GM12878 (cell line): Measurements from ENCODE around the gene NDUFS4. TPM values are rescaled to one million over a fixed set of nuclear protein-coding genes. Genes with fewer than 3 reads are reported as not detected.

Source experiments
- ATF2 ChIP-seq: IDR thresholded peaks from 2 replicates; pipeline ENCODE4 v1.6.1; 2012; ENCODE audit warnings: low read length, inconsistent platforms
- BMI1 ChIP-seq: fragments of 450-650 bp; IDR thresholded peaks from 2 replicates; pipeline ENCODE4 v1.6.1; 2016; ENCODE audit warnings: mild to moderate bottlenecking, moderate library complexity, borderline replicate concordance
- EP300 ChIP-seq, 2 experiments: fragments of 150-350 bp in 1 of 2; IDR thresholded peaks; 2 replicates each; pipeline ENCODE4 v1.6.1; 2011 to 2012; ENCODE audit warnings: low read depth in 2 of 2, low read length in 2 of 2, borderline replicate concordance in 1 of 2, improper control_type of control experiment in 1 of 2, inconsistent platforms in 1 of 2; ENCODE audit not compliant: control insufficient read depth in 1 of 2
- IRF3 ChIP-seq: fragments of 450-650 bp; IDR thresholded peaks from 2 replicates; pipeline ENCODE4 v1.6.1; 2014; ENCODE audit warnings: mild to moderate bottlenecking
- NFYA ChIP-seq: IDR thresholded peaks from 2 replicates; pipeline ENCODE4 v1.6.1; 2011; ENCODE audit warnings: low read depth, mild to moderate bottlenecking, low read length, improper control_type of control experiment, borderline replicate concordance
- RBBP5 ChIP-seq: fragments of 200-600 bp; sonication (generic); conservative IDR thresholded peaks from 2 replicates; pipeline ENCODE4 v1.6.1; 2016
- SMC3 ChIP-seq: IDR thresholded peaks from 2 replicates; pipeline ENCODE4 v1.6.1; 2011; ENCODE audit warnings: low read length, improper control_type of control experiment, borderline replicate concordance
- TAF1 ChIP-seq: IDR thresholded peaks from 2 replicates; pipeline ENCODE4 v1.6.1; 2011; ENCODE audit warnings: mild to moderate bottlenecking, low read depth, low read length, borderline replicate concordance
- ZBTB4 ChIP-seq: fragments of 450-650 bp; formaldehyde crosslinking; IDR thresholded peaks from 2 replicates; pipeline ENCODE4 v1.4.0; 2022; ENCODE audit warnings: mild to moderate bottlenecking, moderate library complexity
- ZNF592 ChIP-seq: fragments of 450-650 bp; IDR thresholded peaks from 2 replicates; pipeline ENCODE4 v1.6.1; 2017; ENCODE audit warnings: mild to moderate bottlenecking, moderate library complexity
- polyA plus RNA-seq, 11 experiments: library from polyadenylated mRNA; depleted of rRNA in 4 of 11; unstranded in 6 of 11; stranded (reverse) in 5 of 11; fragments of >200 nt; fragmentation: Nextera tagmentation in 4 of 11; fragmentation: Illumina TruSeq in 1 of 11; extraction: Ambion mirVana in 4 of 11; extraction: Trizol in 1 of 11; gene quantifications; 1 replicate in 1 of 11; 2 replicates in 10 of 11; pipeline versions ENCODE4 v1.2.1 to v1.2.3, GENCODE V29; 2011 to 2016; ENCODE audit warnings: inconsistent platforms in 2 of 11, missing spikeins in 2 of 11, low read depth in 1 of 11
- total RNA-seq, 4 experiments: library from RNA; depleted of rRNA in 3 of 4; stranded (reverse); fragments of >200 nt in 3 of 4; fragmentation: Illumina TruSeq in 1 of 4; extraction: Trizol in 1 of 4; gene quantifications; 2 replicates each; pipeline versions ENCODE4 v1.2.1 to v1.2.3, GENCODE V29; 2013 to 2021

Gene NDUFS4
- total and polyA plus RNA-seq, 10 of the 15 experiments (the other 5 are each of a cell fraction or from before 2014, with no cell fraction given): 69.9 to 366 (median 114) TPM

GRCh38 chr5:53582225-53582624 is 21.8 kb downstream of the NDUFS4 start (continued):
- no peak for TF ChIP-seq ZNF592
- TF ChIP-seq BMI1: no peak
- TF ChIP-seq TAF1: no peak
- no peak for TF ChIP-seq IRF3
- TF ChIP-seq EP300 (IDR thresholded peaks at IDR 0.05; ENCODE audit: borderline replicate concordance in 1 of 2, control insufficient read depth in 1 of 2, low read depth in 2 of 2, low read length in 2 of 2): no peak
- no peak for TF ChIP-seq SMC3
- TF ChIP-seq ATF2: no peak
- no peak for TF ChIP-seq NFYA
- TF ChIP-seq RBBP5: no peak
- TF ChIP-seq ZBTB4 (CRISPR knock-in tag): no peak
